ENCODE measurements around the gene ARHGAP25. TPM values are rescaled to one million over a fixed set of nuclear protein-coding genes. Genes with fewer than 3 reads are reported as not detected.

ARHGAP25 gene
- total RNA-seq, 6 donors from 2014 or later: 13.2 to 36.1 (median 26.3) TPM

- TF ChIP-seq CTCF (IDR thresholded peaks at IDR 0.05): no peak
- no peak for TF ChIP-seq EP300 (IDR thresholded peaks at IDR 0.05)
- no peak for TF ChIP-seq POLR2A (IDR thresholded peaks at IDR 0.05)
- no peak for TF ChIP-seq POLR2AphosphoS5 (IDR thresholded peaks at IDR 0.05)
- peak in 1 of 2 donors; percentile 40 for DNase-seq
- ATAC-seq (ENCODE audit: low FRiP score in 2 of 2): no peak
- WGBS, 2 donors: 47 to 70% methylated on average over 2 of the region's 2 CpGs
- H3K4me1 ChIP-seq: peaks cover 28 to 36% (median 33%) of the 10 kb centered on the region in 4 donors
- no peaks in the 10 kb centered on the region for H3K27me3 ChIP-seq
- peaks cover 0 to 62% (median 12%) of the 10 kb centered on the region in 4 donors for H3K36me3 ChIP-seq
- peak overlapping the region; percentile 1 to 66 (median 48) for H3K27ac ChIP-seq
- no peak overlapping the region for H3K4me3 ChIP-seq
- H3K9me3 ChIP-seq: no peaks in the 10 kb centered on the region
These were observed 76.8 kb downstream of the ARHGAP25 start for GRCh38 chr2:68811364-68811763.

GRCh38 chr2:68812251-68812650 is 77.6 kb downstream of the ARHGAP25 start:
- Histone ChIP-seq H3K4me1 (peaks cover 21 to 29% (median 25%) of the 10 kb centered on the region in 4 donors), H3K36me3 (peaks cover 0 to 66% (median 12%) of the 10 kb centered on the region in 4 donors), H3K27ac (peak overlapping the region in 1 of 4 donors; percentile 61), H3K27me3 (no peaks in the 10 kb centered on the region), H3K4me3 (no peak overlapping the region), H3K9me3 (no peaks in the 10 kb centered on the region)
- ATAC-seq (ENCODE audit: low FRiP score in 2 of 2): no peak
- 68 to 69% methylated on average over 6 of the region's 6 CpGs for WGBS, 2 donors
- peak in 1 of 2 donors; percentile 39 for DNase-seq
- TF ChIP-seq EP300 (IDR thresholded peaks at IDR 0.05): no peak
- no peak for TF ChIP-seq POLR2A (IDR thresholded peaks at IDR 0.05)
- no peak for TF ChIP-seq CTCF (IDR thresholded peaks at IDR 0.05)
- TF ChIP-seq POLR2AphosphoS5 (IDR thresholded peaks at IDR 0.05): no peak

GRCh38 chr2:68813596-68813995 is 79.0 kb downstream of the ARHGAP25 start:
- no peak overlapping the region for H3K4me3 ChIP-seq
- H3K4me1 ChIP-seq: peaks cover 8 to 18% (median 12%) of the 10 kb centered on the region in 4 donors
- no peak for DNase-seq
- peaks cover 0 to 71% (median 14%) of the 10 kb centered on the region in 4 donors for H3K36me3 ChIP-seq
- H3K27ac ChIP-seq: no peak overlapping the region
- H3K9me3 ChIP-seq: no peaks in the 10 kb centered on the region
- 91 to 92% methylated on average over 3 of the region's 3 CpGs for WGBS, 2 donors
- H3K27me3 ChIP-seq: no peaks in the 10 kb centered on the region
- no peak for ATAC-seq (ENCODE audit: low FRiP score in 2 of 2)
- no peak for TF ChIP-seq POLR2AphosphoS5 (IDR thresholded peaks at IDR 0.05)
- no peak for TF ChIP-seq EP300 (IDR thresholded peaks at IDR 0.05)
- TF ChIP-seq CTCF (IDR thresholded peaks at IDR 0.05): no peak
- no peak for TF ChIP-seq POLR2A (IDR thresholded peaks at IDR 0.05)

- H3K4me3 ChIP-seq: no peak overlapping the region
- no peaks in the 10 kb centered on the region for H3K9me3 ChIP-seq
- peaks cover 4 to 96% (median 28%) of the 10 kb centered on the region in 4 donors for H3K36me3 ChIP-seq
- peak overlapping the region in 1 of 4 donors; percentile 14 for H3K27ac ChIP-seq
- DNase-seq: no peak
- no peak for ATAC-seq (ENCODE audit: low FRiP score in 2 of 2)
- TF ChIP-seq CTCF (IDR thresholded peaks at IDR 0.05) (no peak), POLR2AphosphoS5 (IDR thresholded peaks at IDR 0.05) (no peak), POLR2A (IDR thresholded peaks at IDR 0.05) (no peak), EP300 (IDR thresholded peaks at IDR 0.05) (no peak)
- no peaks in the 10 kb centered on the region for H3K27me3 ChIP-seq
- H3K4me1 ChIP-seq: peaks cover 0 to 5% (median 0%) of the 10 kb centered on the region in 4 donors
These were observed 82.7 kb downstream of the ARHGAP25 start for GRCh38 chr2:68817306-68817705.

- Histone ChIP-seq H3K4me1 (peaks cover 0 to 5% (median 0%) of the 10 kb centered on the region in 4 donors), H3K27me3 (no peaks in the 10 kb centered on the region), H3K4me3 (no peak overlapping the region), H3K9me3 (no peaks in the 10 kb centered on the region), H3K27ac (no peak overlapping the region), H3K36me3 (peaks cover 8 to 96% (median 36%) of the 10 kb centered on the region in 4 donors)
- 84 to 90% methylated on average over 6 of the region's 6 CpGs for WGBS, 2 donors
- DNase-seq (no peak), ATAC-seq (ENCODE audit: low FRiP score in 2 of 2) (no peak)
- TF ChIP-seq CTCF (IDR thresholded peaks at IDR 0.05): no peak
- no peak for TF ChIP-seq POLR2AphosphoS5 (IDR thresholded peaks at IDR 0.05)
- no peak for TF ChIP-seq POLR2A (IDR thresholded peaks at IDR 0.05)
- TF ChIP-seq EP300 (IDR thresholded peaks at IDR 0.05): no peak
These were observed 84.9 kb downstream of the ARHGAP25 start for GRCh38 chr2:68819556-68819955.

Data from upper lobe of left lung (tissue), 6 donors.